ENCODE results near the gene MAP4K4. TPM values are rescaled to one million over a fixed set of nuclear protein-coding genes. Genes with fewer than 3 reads are reported as not detected.

Gene MAP4K4
- total and polyA plus RNA-seq, 2 donors from 2014 or later = 8.4 to 62.8 TPM

GRCh38 chr2:101731221-101732054 lies 33.9 kb downstream of the MAP4K4 start:
- no peaks in the 10 kb centered on the region for H3K27me3 ChIP-seq (ENCODE audit: control insufficient read depth, insufficient read depth, low read length)
- TF ChIP-seq CTCF (IDR thresholded peaks at IDR 0.05; ENCODE audit: borderline replicate concordance, extremely low read depth, insufficient read depth) = no peak
- H3K4me3 ChIP-seq (ENCODE audit: low read length in 3 of 3) = no peak overlapping the region
- intact Hi-C loops (cut with DNase I) = no loop called here
- H3K4me1 ChIP-seq (ENCODE audit: control insufficient read depth in 2 of 3, insufficient read depth in 2 of 3, low read depth in 1 of 3, low read length in 3 of 3) = peaks cover 0 to 15% (median 7%) of the 10 kb centered on the region in 3 donors
- no peaks in the 10 kb centered on the region for H3K36me3 ChIP-seq (ENCODE audit: control insufficient read depth in 2 of 3, insufficient read depth in 3 of 3, low read length in 3 of 3)
- H3K27ac ChIP-seq (ENCODE audit: low read depth in 2 of 2, low read length in 2 of 2) = no peak overlapping the region
- DNase-seq = no peak
- H3K9me3 ChIP-seq (ENCODE audit: control insufficient read depth in 2 of 3, insufficient read depth in 1 of 3, low read length in 3 of 3) = no peaks in the 10 kb centered on the region
- no peak overlapping the region for H3K9ac ChIP-seq (ENCODE audit: low read length in 3 of 3)
- FAIRE-seq = no peak

GRCh38 chr2:101732199-101732598 lies 34.7 kb downstream of the MAP4K4 start:
- Histone ChIP-seq H3K36me3 (ENCODE audit: control insufficient read depth in 2 of 3, insufficient read depth in 3 of 3, low read length in 3 of 3) (no peaks in the 10 kb centered on the region), H3K27ac (ENCODE audit: low read depth in 2 of 2, low read length in 2 of 2) (no peak overlapping the region), H3K9me3 (ENCODE audit: control insufficient read depth in 2 of 3, insufficient read depth in 1 of 3, low read length in 3 of 3) (no peaks in the 10 kb centered on the region), H3K4me1 (ENCODE audit: control insufficient read depth in 2 of 3, insufficient read depth in 2 of 3, low read depth in 1 of 3, low read length in 3 of 3) (peaks cover 0 to 18% (median 7%) of the 10 kb centered on the region in 3 donors), H3K4me3 (ENCODE audit: low read length in 3 of 3) (no peak overlapping the region), H3K9ac (ENCODE audit: low read length in 3 of 3) (no peak overlapping the region), H3K27me3 (ENCODE audit: control insufficient read depth, insufficient read depth, low read length) (no peaks in the 10 kb centered on the region)
- no peak for DNase-seq
- FAIRE-seq = no peak
- no peak for TF ChIP-seq CTCF (IDR thresholded peaks at IDR 0.05; ENCODE audit: borderline replicate concordance, extremely low read depth, insufficient read depth)
- intact Hi-C loops (cut with DNase I) = no loop called here

- no peak for FAIRE-seq
- Histone ChIP-seq H3K27ac (ENCODE audit: low read depth in 2 of 2, low read length in 2 of 2) (no peak overlapping the region), H3K4me3 (ENCODE audit: low read length in 3 of 3) (no peak overlapping the region), H3K36me3 (ENCODE audit: control insufficient read depth in 2 of 3, insufficient read depth in 3 of 3, low read length in 3 of 3) (no peaks in the 10 kb centered on the region), H3K27me3 (ENCODE audit: control insufficient read depth, insufficient read depth, low read length) (no peaks in the 10 kb centered on the region), H3K9me3 (ENCODE audit: control insufficient read depth in 2 of 3, insufficient read depth in 1 of 3, low read length in 3 of 3) (no peaks in the 10 kb centered on the region), H3K9ac (ENCODE audit: low read length in 3 of 3) (no peak overlapping the region), H3K4me1 (ENCODE audit: control insufficient read depth in 2 of 3, insufficient read depth in 2 of 3, low read depth in 1 of 3, low read length in 3 of 3) (peaks cover 0 to 18% (median 7%) of the 10 kb centered on the region in 3 donors)
- DNase-seq = no peak
- intact Hi-C loops (cut with DNase I) = no loop called here
- TF ChIP-seq CTCF (IDR thresholded peaks at IDR 0.05; ENCODE audit: borderline replicate concordance, extremely low read depth, insufficient read depth) = no peak
Measured at GRCh38 chr2:101732773-101733256, 35.3 kb downstream of the MAP4K4 start.

Data from kidney (tissue), 14 donors.